Measurements from ENCODE around the gene ITPR3. TPM values are rescaled to one million over a fixed set of nuclear protein-coding genes. Genes with fewer than 3 reads are reported as not detected.

Gene ITPR3
- total and polyA plus RNA-seq, 2 of the 13 experiments (the other 11 are each of a cell fraction or from before 2014, with no cell fraction given), result 3.8 to 21.4 TPM

- Histone ChIP-seq H3K4me2 (ENCODE audit: low read depth, low read length) (no peak overlapping the region), H4K20me1 (ENCODE audit: insufficient read depth, low read length) (no peaks in the 10 kb centered on the region; the same call in 1 of the 2 replicates), H3K27ac (ENCODE audit: extremely low read length, insufficient read depth, low read length) (no peak overlapping the region), H3K4me1 (ENCODE audit: insufficient read depth, low read length) (no peaks in the 10 kb centered on the region), H2AFZ (ENCODE audit: low read length) (no peak overlapping the region), H3K4me3 (replicated peaks in 1 of 3; ENCODE audit: insufficient read depth in 1 of 3, low read depth in 2 of 3, low read length in 3 of 3) (no peak overlapping the region), H3K9me3 (ENCODE audit: low read length) (no peaks in the 10 kb centered on the region), H3K36me3 (replicated peaks in 1 of 2; ENCODE audit: control insufficient read depth in 1 of 2, insufficient read depth in 2 of 2, low read length in 2 of 2) (peaks cover 32 to 74% of the 10 kb centered on the region in 2 experiments), H3K27me3 (ENCODE audit: control insufficient read depth in 1 of 2, insufficient read depth in 2 of 2, low read length in 2 of 2) (no peaks in the 10 kb centered on the region), H3K79me2 (ENCODE audit: insufficient read depth, low read length) (no peaks in the 10 kb centered on the region), H3K9ac (ENCODE audit: insufficient read depth, low read depth, low read length) (no peak overlapping the region)
- DNase-seq (ENCODE audit: low spot score) (no peak), FAIRE-seq (no peak), ATAC-seq (no peak)
- intact Hi-C loops (cut with micrococcal nuclease; ENCODE audit: unreplicated experiment), result no loop called here
- POLR2A ChIA-PET, result no interaction called here
- in situ Hi-C loops (cut with HindIII; ENCODE audit: extremely low pct_ligation_motif_present, low pct_unique_long_range_greater_than_20kb), result no loop called here
- 97% methylated on average over 10 of the region's 10 CpGs for WGBS (ENCODE audit: low lambda C conversion rate)
- TF ChIP-seq ESRRA (CRISPR knock-in tag; IDR thresholded peaks at IDR 0.05; ENCODE audit: low read depth), result no peak
- TF ChIP-seq HOXA9 (CRISPR knock-in tag; IDR thresholded peaks at IDR 0.05; ENCODE audit: borderline replicate concordance), result no peak
- no peak for TF ChIP-seq ARNTL (CRISPR knock-in tag; IDR thresholded peaks at IDR 0.05)
- TF ChIP-seq NFATC3 (CRISPR knock-in tag; IDR thresholded peaks at IDR 0.05), result no peak
- TF ChIP-seq ZNF563 (CRISPR knock-in tag; IDR thresholded peaks at IDR 0.05), result no peak
- no peak for TF ChIP-seq IRF1 (CRISPR knock-in tag; IDR thresholded peaks at IDR 0.05; ENCODE audit: low read depth)
- no peak for TF ChIP-seq ATF7 (IDR thresholded peaks at IDR 0.05)
- TF ChIP-seq ATF7 (CRISPR knock-in tag; IDR thresholded peaks at IDR 0.05), result no peak
- TF ChIP-seq ZSCAN22 (CRISPR knock-in tag; IDR thresholded peaks at IDR 0.05), result no peak
- no peak for TF ChIP-seq ZNF432 (CRISPR knock-in tag; IDR thresholded peaks at IDR 0.05; ENCODE audit: borderline replicate concordance)
- TF ChIP-seq ZBTB2 (CRISPR knock-in tag; IDR thresholded peaks at IDR 0.05; ENCODE audit: low read depth), result no peak
- no peak for TF ChIP-seq NFRKB (IDR thresholded peaks at IDR 0.05)
- no peak for TF ChIP-seq GATAD1 (CRISPR knock-in tag; IDR thresholded peaks at IDR 0.05)
- TF ChIP-seq RFXAP (CRISPR knock-in tag; IDR thresholded peaks at IDR 0.05; ENCODE audit: borderline replicate concordance), result no peak
- no peak for TF ChIP-seq ZNF382 (CRISPR knock-in tag; IDR thresholded peaks at IDR 0.05; ENCODE audit: borderline replicate concordance)
- TF ChIP-seq TBX2 (CRISPR knock-in tag; IDR thresholded peaks at IDR 0.05; ENCODE audit: borderline replicate concordance), result no peak
- TF ChIP-seq RCOR2 (CRISPR knock-in tag; IDR thresholded peaks at IDR 0.05), result no peak
- no peak for TF ChIP-seq ZNF891 (CRISPR knock-in tag; IDR thresholded peaks at IDR 0.05)
- TF ChIP-seq BCLAF1 (IDR thresholded peaks at IDR 0.05), result no peak
- BruUV-seq (replicated peaks), result no TSS peak
- CTCF ChIA-PET (ENCODE audit: low intra/inter-chr PET ratio, low total read pairs), result interaction anchor here (4.7 kb wide), 1 partner anchor 113 kb away, joined by 19 read pairs; no protein-coding TSS in a partner anchor
Measured at GRCh38 chr6:33698494-33698893, 77.4 kb downstream of the ITPR3 start.

All from HepG2 (cell line).